ENCODE measurements around the gene SLC4A3.

DNA sequence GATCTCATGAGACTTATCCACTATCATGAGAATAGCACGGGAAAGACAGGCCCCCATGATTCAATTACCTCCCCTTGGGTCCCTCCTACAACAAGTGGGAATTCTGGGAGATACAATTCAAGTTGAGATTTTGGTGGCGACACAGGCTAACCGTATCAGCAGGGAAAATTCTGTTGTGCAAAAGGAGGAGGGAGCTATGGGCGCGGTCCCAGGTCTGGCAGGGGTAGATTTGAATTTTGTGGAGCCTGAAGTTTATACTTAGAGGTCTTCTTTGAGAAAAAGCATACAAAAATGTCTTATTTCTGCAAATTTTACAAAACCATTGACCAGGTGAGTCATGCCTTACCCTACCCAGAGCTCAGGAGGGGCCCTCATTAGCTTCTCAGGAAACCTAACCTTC lies 36.6 kb downstream of the SLC4A3 start:
- TF ChIP-seq, protein P1, sequence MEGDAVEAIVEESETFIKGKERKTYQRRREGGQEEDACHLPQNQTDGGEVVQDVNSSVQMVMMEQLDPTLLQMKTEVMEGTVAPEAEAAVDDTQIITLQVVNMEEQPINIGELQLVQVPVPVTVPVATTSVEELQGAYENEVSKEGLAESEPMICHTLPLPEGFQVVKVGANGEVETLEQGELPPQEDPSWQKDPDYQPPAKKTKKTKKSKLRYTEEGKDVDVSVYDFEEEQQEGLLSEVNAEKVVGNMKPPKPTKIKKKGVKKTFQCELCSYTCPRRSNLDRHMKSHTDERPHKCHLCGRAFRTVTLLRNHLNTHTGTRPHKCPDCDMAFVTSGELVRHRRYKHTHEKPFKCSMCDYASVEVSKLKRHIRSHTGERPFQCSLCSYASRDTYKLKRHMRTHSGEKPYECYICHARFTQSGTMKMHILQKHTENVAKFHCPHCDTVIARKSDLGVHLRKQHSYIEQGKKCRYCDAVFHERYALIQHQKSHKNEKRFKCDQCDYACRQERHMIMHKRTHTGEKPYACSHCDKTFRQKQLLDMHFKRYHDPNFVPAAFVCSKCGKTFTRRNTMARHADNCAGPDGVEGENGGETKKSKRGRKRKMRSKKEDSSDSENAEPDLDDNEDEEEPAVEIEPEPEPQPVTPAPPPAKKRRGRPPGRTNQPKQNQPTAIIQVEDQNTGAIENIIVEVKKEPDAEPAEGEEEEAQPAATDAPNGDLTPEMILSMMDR (conservative IDR thresholded peaks at IDR 0.05) = no peak
- no peak for TF ChIP-seq EZH2 (IDR thresholded peaks at IDR 0.05; ENCODE audit: low read depth)
